Suprapubic skin (tissue), 4 donors: ENCODE results near the gene CGB5. TPM values are rescaled to one million over a fixed set of nuclear protein-coding genes. Genes with fewer than 3 reads are reported as not detected.
A peak's percentile ranks its signal among the peaks of the same experiment; 100 is the strongest.
"Not testable (repeated sequence)": the region's sequence is repeated elsewhere in the genome, so short reads cannot be mapped to it uniquely, and the experiment has no call there.

Source experiments
- DNase-seq, 2 donors: peaks; one replicate each; pipeline ENCODE4 v3.0.0-alpha.2; 2019; ENCODE audit warnings: low spot score in 2 of 2
- H3K27ac ChIP-seq: fragments of 200-600 bp; sonication (generic); one replicate; pipeline ENCODE4 v1.5.1; 2019
- H3K27me3 ChIP-seq: fragments of 200-600 bp; sonication (generic); one replicate; pipeline ENCODE4 v1.5.1; 2019
- H3K36me3 ChIP-seq: fragments of 200-600 bp; sonication (generic); one replicate; pipeline ENCODE4 v1.5.1; 2019
- H3K4me1 ChIP-seq: fragments of 200-600 bp; sonication (generic); one replicate; pipeline ENCODE4 v1.5.1; 2019
- H3K4me3 ChIP-seq: fragments of 200-600 bp; sonication (generic); one replicate; pipeline ENCODE4 v1.5.1; 2019; ENCODE audit warnings: mild to moderate bottlenecking
- H3K9me3 ChIP-seq: fragments of 200-600 bp; sonication (generic); one replicate; pipeline ENCODE4 v1.5.1; 2019
- CTCF ChIP-seq, 2 donors: fragments of 200-600 bp in 1 of 2; fragments of 450-650 bp in 1 of 2; sonication (generic) in 1 of 2; IDR thresholded peaks; one replicate each; pipeline ENCODE4 v1.5.1; 2016 to 2019; ENCODE audit warnings: antibody characterized with exemption in 2 of 2, mild to moderate bottlenecking in 1 of 2, moderate library complexity in 1 of 2
- EP300 ChIP-seq: sonication (generic); formaldehyde crosslinking; IDR thresholded peaks from one replicate; pipeline ENCODE4 v1.6.1; 2017; ENCODE audit warnings: antibody characterized with exemption
- POLR2A ChIP-seq, 2 donors: fragments of 450-650 bp; IDR thresholded peaks; one replicate each; pipeline ENCODE4 v1.6.1; 2017; ENCODE audit warnings: antibody characterized with exemption in 2 of 2, mild to moderate bottlenecking in 2 of 2, moderate library complexity in 2 of 2
- POLR2AphosphoS5 ChIP-seq, 3 donors: sonication (generic); formaldehyde crosslinking; IDR thresholded peaks; one replicate each; pipeline ENCODE4 v1.6.1; 2017; ENCODE audit warnings: antibody characterized with exemption in 3 of 3
- WGBS: methylation state at CpG from one replicate; pipeline ENCODE4 v1.1.5; 2018; 5-methylcytosine and 5-hydroxymethylcytosine counted together
- total RNA-seq, 4 donors: library from RNA; depleted of rRNA; stranded (reverse); fragments of >200 nt; gene quantifications; one replicate each; pipeline ENCODE4 v1.1.0, GENCODE V29; 2016

The CGB5 gene
- total RNA-seq, 4 donors from 2014 or later: 2.5 TPM; not detected in 3

DNA sequence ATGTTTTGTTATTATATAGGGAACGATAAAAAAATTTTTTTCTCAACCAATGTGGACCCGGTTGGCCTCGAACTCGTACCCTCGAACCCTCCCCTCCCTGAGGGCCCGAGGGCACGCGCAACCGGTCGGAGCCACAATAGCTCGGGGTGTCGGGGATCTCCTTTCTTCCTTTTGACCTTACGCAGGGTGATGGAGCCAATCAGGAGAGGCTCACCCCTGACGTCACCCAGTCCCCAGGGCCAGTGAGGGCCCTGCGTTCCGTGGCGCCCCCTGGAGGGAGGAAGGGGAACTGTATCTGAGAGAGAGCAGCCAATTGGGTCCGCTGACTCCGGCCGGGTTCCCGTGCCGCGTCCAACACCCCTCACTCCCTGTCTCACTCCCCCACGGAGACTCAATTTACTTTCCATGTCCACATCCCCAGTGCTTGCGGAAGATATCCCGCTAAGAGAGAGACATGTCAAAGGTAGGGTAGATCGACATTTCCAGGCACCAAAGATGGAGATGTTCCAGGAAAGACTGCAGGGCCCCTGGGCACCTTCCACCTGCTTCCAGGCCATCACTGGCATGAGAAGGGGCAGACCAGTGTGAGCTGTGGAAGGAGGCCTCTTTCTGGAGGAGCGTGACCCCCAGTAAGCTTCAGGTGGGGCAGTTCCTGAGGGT, 11.9 kb upstream of the CGB5 start, which contains the start of gene CGB2:
Gene CGB2, plus strand, starts transcription at position 249 of the 660 bp plus-strand sequence. Its CDS starts 206 bp downstream, at position 455.
- not testable (repeated sequence) for DNase-seq, H3K27ac ChIP-seq, H3K27me3 ChIP-seq, H3K4me1 ChIP-seq, H3K9me3 ChIP-seq, H3K36me3 ChIP-seq, H3K4me3 ChIP-seq
- peak in 1 of 2 donors; percentile 39 for TF ChIP-seq CTCF (IDR thresholded peaks at IDR 0.05)
- 13% methylated on average over 24 of the region's 28 CpGs for WGBS

GRCh38 chr19:49036815-49037214, 6.8 kb upstream of the CGB5 start, which contains the start of gene CGB1:
Gene CGB1 (minus strand): TSS chr19:49036895. CDS start chr19:49036711, 184 bp downstream.
- not testable (repeated sequence) for H3K27me3 ChIP-seq, DNase-seq, H3K36me3 ChIP-seq, H3K27ac ChIP-seq, H3K4me3 ChIP-seq, H3K4me1 ChIP-seq, H3K9me3 ChIP-seq
- 59% methylated on average over 12 of the region's 18 CpGs for WGBS
- TF ChIP-seq CTCF (IDR thresholded peaks at IDR 0.05): peak in 1 of 2 donors; percentile 19

GRCh38 chr19:49038111-49038510, 5.5 kb upstream of the CGB5 start:
- not testable (repeated sequence) for H3K27ac ChIP-seq, DNase-seq, H3K27me3 ChIP-seq, H3K4me3 ChIP-seq, H3K9me3 ChIP-seq, H3K36me3 ChIP-seq, H3K4me1 ChIP-seq
- WGBS: 95% methylated on average over 6 of the region's 8 CpGs

DNA sequence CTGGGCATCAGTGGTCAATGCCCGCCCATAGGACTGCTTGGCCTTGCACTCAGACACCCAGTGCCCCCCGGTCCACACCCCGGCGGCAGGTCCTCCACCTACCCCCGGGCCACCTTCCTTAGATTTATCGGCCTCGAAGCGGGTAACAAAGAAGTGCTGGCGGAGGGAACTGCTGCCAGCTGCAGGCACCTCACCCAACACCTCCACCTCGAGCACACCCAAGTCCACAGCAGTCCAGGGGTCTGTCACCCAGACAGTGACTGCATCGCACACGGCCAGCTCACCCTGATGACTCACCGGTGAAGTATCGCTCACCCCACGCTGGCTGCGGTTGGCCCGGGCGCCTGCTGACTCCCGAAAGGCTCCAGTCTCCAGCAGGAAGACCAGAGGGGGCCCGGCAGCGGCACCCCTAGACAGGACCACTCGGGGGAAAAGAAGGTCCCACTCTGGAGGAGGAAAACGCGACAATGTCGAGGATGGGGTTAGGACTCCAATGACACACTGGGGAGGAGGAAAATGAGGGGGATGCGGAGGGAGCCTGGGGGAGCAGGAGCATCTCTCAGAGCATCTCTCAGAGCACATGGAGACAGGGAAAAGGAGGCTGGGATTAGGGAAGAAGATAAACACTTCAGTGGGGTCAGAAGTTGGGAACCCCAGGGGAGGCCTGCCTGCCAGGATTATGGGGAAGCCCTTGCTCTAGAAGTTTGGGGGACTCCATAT, 4.9 kb upstream of the CGB5 start:
- not testable (repeated sequence) for H3K36me3 ChIP-seq, H3K4me3 ChIP-seq, H3K27me3 ChIP-seq, H3K27ac ChIP-seq, DNase-seq, H3K4me1 ChIP-seq, H3K9me3 ChIP-seq
- WGBS: 86% methylated on average over 25 of the region's 26 CpGs

- H3K27me3 ChIP-seq, H3K9me3 ChIP-seq, H3K36me3 ChIP-seq, H3K4me3 ChIP-seq, DNase-seq, H3K27ac ChIP-seq, H3K4me1 ChIP-seq: not testable (repeated sequence)
- WGBS: 59% methylated on average over 9 of the region's 9 CpGs
These were observed 3.9 kb upstream of the CGB5 start for GRCh38 chr19:49039736-49040135.

DNA sequence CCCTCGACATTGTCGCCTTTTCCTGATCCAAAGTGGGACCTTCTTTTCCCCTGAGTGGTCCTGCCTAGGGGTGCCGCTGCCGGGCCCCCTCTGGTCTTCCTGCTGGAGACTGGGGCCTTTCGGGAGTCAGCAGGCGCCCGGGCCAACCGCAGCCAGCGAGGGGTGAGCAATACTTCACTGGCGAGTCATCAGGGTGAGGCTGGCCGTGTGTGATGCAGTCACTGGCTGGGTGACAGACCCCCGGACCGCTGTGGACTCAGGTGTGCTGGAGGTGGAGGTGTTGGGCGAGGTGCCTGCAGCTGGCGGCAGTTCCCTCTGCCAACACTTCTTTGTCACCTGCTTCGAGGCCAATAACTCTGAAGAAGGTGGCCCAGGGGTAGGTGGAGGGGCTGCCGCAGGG, 1.5 kb upstream of the CGB5 start:
- H3K27ac ChIP-seq: no peak overlapping the region
- TF ChIP-seq CTCF (IDR thresholded peaks at IDR 0.05) (no peak), POLR2AphosphoS5 (IDR thresholded peaks at IDR 0.05) (no peak), POLR2A (IDR thresholded peaks at IDR 0.05) (no peak), EP300 (no peak)
- DNase-seq: no peak
- no peaks in the 10 kb centered on the region for H3K36me3 ChIP-seq
- H3K4me3 ChIP-seq: no peak overlapping the region
- no peaks in the 10 kb centered on the region for H3K4me1 ChIP-seq
- no peaks in the 10 kb centered on the region for H3K9me3 ChIP-seq
- no peaks in the 10 kb centered on the region for H3K27me3 ChIP-seq
- WGBS: 73% methylated on average over 12 of the region's 17 CpGs

GRCh38 chr19:49042666-49043065, 982 bp upstream of the CGB5 start:
- H3K4me1 ChIP-seq, H3K4me3 ChIP-seq, DNase-seq, H3K27me3 ChIP-seq, H3K9me3 ChIP-seq, H3K27ac ChIP-seq, H3K36me3 ChIP-seq: not testable (repeated sequence)
- WGBS: 70% methylated on average over 2 of the region's 4 CpGs

GRCh38 chr19:49049011-49049410, 5.4 kb downstream of the CGB5 start, which contains the start of gene CGB8:
Gene CGB8 (minus strand): TSS chr19:49049111. CDS start chr19:49048739, 372 bp downstream.
- not testable (repeated sequence) for H3K4me1 ChIP-seq, H3K27ac ChIP-seq, H3K4me3 ChIP-seq, H3K36me3 ChIP-seq, DNase-seq, H3K27me3 ChIP-seq, H3K9me3 ChIP-seq
- no CpG with 5 or more reads among the region's 12 CpGs for WGBS

GRCh38 chr19:49049834-49050233, 6.2 kb downstream of the CGB5 start:
- H3K27ac ChIP-seq, DNase-seq, H3K27me3 ChIP-seq, H3K9me3 ChIP-seq, H3K4me3 ChIP-seq, H3K36me3 ChIP-seq, H3K4me1 ChIP-seq: not testable (repeated sequence)
- 88% methylated on average over 3 of the region's 4 CpGs for WGBS

- H3K36me3 ChIP-seq, H3K9me3 ChIP-seq, H3K4me1 ChIP-seq, DNase-seq, H3K4me3 ChIP-seq, H3K27me3 ChIP-seq, H3K27ac ChIP-seq: not testable (repeated sequence)
- 74% methylated on average over 10 of the region's 24 CpGs for WGBS
These were observed 6.9 kb downstream of the CGB5 start for GRCh38 chr19:49050376-49051033.
